ENCODE data around the gene LRP8. TPM values are rescaled to one million over a fixed set of nuclear protein-coding genes. Genes with fewer than 3 reads are reported as not detected.

Gene LRP8
- total RNA-seq, 5 donors from 2014 or later (not counting 1 experiment from before 2014, with no cell fraction given) = 8.9 to 21.5 (median 19.8) TPM

- DNase-seq (no peak), ATAC-seq (replicated peaks in 1 of 4) (no peak)
- Histone ChIP-seq H3K27ac (ENCODE audit: low read length) (no peak overlapping the region), H3K4me1 (ENCODE audit: control insufficient read depth in 1 of 2, extremely low read depth in 1 of 2, insufficient read depth in 2 of 2, low read length in 2 of 2) (peaks cover 0 to 3% of the 10 kb centered on the region in 2 experiments), H3K4me3 (ENCODE audit: control insufficient read depth in 1 of 2, extremely low read depth in 1 of 2, low read length in 1 of 2) (no peak overlapping the region), H3K9me3 (no peaks in the 10 kb centered on the region), H3K36me3 (ENCODE audit: control insufficient read depth in 2 of 2, extremely low read depth in 1 of 2, insufficient read depth in 1 of 2, low read length in 1 of 2) (no peaks in the 10 kb centered on the region), H3K27me3 (replicated peaks in 1 of 2; ENCODE audit: control insufficient read depth in 2 of 2, extremely low read depth in 1 of 2, insufficient read depth in 2 of 2, low read length in 1 of 2) (no peaks in the 10 kb centered on the region)
- WGBS (ENCODE audit: insufficient coverage) = 89% methylated on average over 9 of the region's 10 CpGs
- peaks cover 0 to 4% (median 0%) of the 10 kb centered on the region in 3 donors for H3K4me1 Mint-ChIP-seq
- no peaks in the 10 kb centered on the region for H3K9me3 Mint-ChIP-seq
- ChIA-PET CTCF (no interaction called here), POLR2A (interaction anchor here in 1 of 2 donors (0.5 kb wide), 1 partner anchor 20 kb away, joined by 3 read pairs; no protein-coding TSS in a partner anchor)
- H3K27me3 Mint-ChIP-seq = no peaks in the 10 kb centered on the region
- peaks cover 5% of the 10 kb centered on the region for H3K36me3 Mint-ChIP-seq
- no peak overlapping the region for H3K27ac Mint-ChIP-seq
- H3K4me3 Mint-ChIP-seq = no peak overlapping the region
Observed at GRCh38 chr1:53315456-53316423, 12.1 kb downstream of the LRP8 start.

GRCh38 chr1:53315046-53315445 lies 12.8 kb downstream of the LRP8 start:
- Histone ChIP-seq H3K4me3 (ENCODE audit: control insufficient read depth in 1 of 2, extremely low read depth in 1 of 2, low read length in 1 of 2) (no peak overlapping the region), H3K36me3 (ENCODE audit: control insufficient read depth in 2 of 2, extremely low read depth in 1 of 2, insufficient read depth in 1 of 2, low read length in 1 of 2) (no peaks in the 10 kb centered on the region), H3K27me3 (replicated peaks in 1 of 2; ENCODE audit: control insufficient read depth in 2 of 2, extremely low read depth in 1 of 2, insufficient read depth in 2 of 2, low read length in 1 of 2) (no peaks in the 10 kb centered on the region), H3K9me3 (no peaks in the 10 kb centered on the region), H3K27ac (ENCODE audit: low read length) (no peak overlapping the region), H3K4me1 (ENCODE audit: control insufficient read depth in 1 of 2, extremely low read depth in 1 of 2, insufficient read depth in 2 of 2, low read length in 2 of 2) (peaks cover 0 to 3% of the 10 kb centered on the region in 2 experiments)
- Mint-ChIP-seq H3K4me1 (peaks cover 0 to 4% (median 0%) of the 10 kb centered on the region in 3 donors), H3K27ac (no peak overlapping the region), H3K9me3 (no peaks in the 10 kb centered on the region), H3K27me3 (no peaks in the 10 kb centered on the region), H3K4me3 (no peak overlapping the region), H3K36me3 (peaks cover 5% of the 10 kb centered on the region)
- POLR2A ChIA-PET = no interaction called here
- CTCF ChIA-PET = no interaction called here
- WGBS (ENCODE audit: insufficient coverage) = no CpG with 5 or more reads among the region's 3 CpGs
- ATAC-seq (replicated peaks in 1 of 4) = no peak
- no peak for DNase-seq

GRCh38 chr1:53314606-53315005 lies 13.3 kb downstream of the LRP8 start:
- DNase-seq (no peak), ATAC-seq (replicated peaks in 1 of 4) (no peak)
- peaks cover 0 to 3% of the 10 kb centered on the region in 2 experiments for H3K4me1 ChIP-seq (ENCODE audit: control insufficient read depth in 1 of 2, extremely low read depth in 1 of 2, insufficient read depth in 2 of 2, low read length in 2 of 2)
- ChIA-PET CTCF (no interaction called here), POLR2A (no interaction called here)
- peaks cover 0 to 1% of the 10 kb centered on the region in 2 donors for H3K36me3 ChIP-seq (ENCODE audit: control insufficient read depth in 2 of 2, extremely low read depth in 1 of 2, insufficient read depth in 1 of 2, low read length in 1 of 2)
- WGBS (ENCODE audit: insufficient coverage) = no CpG with 5 or more reads among the region's 7 CpGs
- H3K9me3 ChIP-seq = no peaks in the 10 kb centered on the region
- Mint-ChIP-seq H3K9me3 (no peaks in the 10 kb centered on the region), H3K27ac (no peak overlapping the region), H3K4me1 (peaks cover 0 to 4% (median 0%) of the 10 kb centered on the region in 3 donors), H3K4me3 (no peak overlapping the region), H3K36me3 (peaks cover 5% of the 10 kb centered on the region), H3K27me3 (no peaks in the 10 kb centered on the region)
- H3K27me3 ChIP-seq (replicated peaks in 1 of 2; ENCODE audit: control insufficient read depth in 2 of 2, extremely low read depth in 1 of 2, insufficient read depth in 2 of 2, low read length in 1 of 2) = no peaks in the 10 kb centered on the region
- no peak overlapping the region for H3K27ac ChIP-seq (ENCODE audit: low read length)
- no peak overlapping the region for H3K4me3 ChIP-seq (ENCODE audit: control insufficient read depth in 1 of 2, extremely low read depth in 1 of 2, low read length in 1 of 2)

GRCh38 chr1:53314096-53314495 lies 13.8 kb downstream of the LRP8 start:
- H3K27ac ChIP-seq (ENCODE audit: low read length) = no peak overlapping the region
- DNase-seq (no peak), ATAC-seq (replicated peaks in 1 of 4) (no peak)
- H3K27me3 ChIP-seq (replicated peaks in 1 of 2; ENCODE audit: control insufficient read depth in 2 of 2, extremely low read depth in 1 of 2, insufficient read depth in 2 of 2, low read length in 1 of 2) = no peaks in the 10 kb centered on the region
- Mint-ChIP-seq H3K27me3 (no peaks in the 10 kb centered on the region), H3K4me3 (no peak overlapping the region), H3K36me3 (peaks cover 5% of the 10 kb centered on the region), H3K4me1 (peaks cover 0 to 4% (median 0%) of the 10 kb centered on the region in 3 donors), H3K27ac (no peak overlapping the region), H3K9me3 (no peaks in the 10 kb centered on the region)
- H3K36me3 ChIP-seq (ENCODE audit: control insufficient read depth in 2 of 2, extremely low read depth in 1 of 2, insufficient read depth in 1 of 2, low read length in 1 of 2) = peaks cover 0 to 5% of the 10 kb centered on the region in 2 donors
- H3K9me3 ChIP-seq = no peaks in the 10 kb centered on the region
- peaks cover 0 to 3% of the 10 kb centered on the region in 2 experiments for H3K4me1 ChIP-seq (ENCODE audit: control insufficient read depth in 1 of 2, extremely low read depth in 1 of 2, insufficient read depth in 2 of 2, low read length in 2 of 2)
- ChIA-PET POLR2A (no interaction called here), CTCF (interaction anchor here in 1 of 2 donors (0.5 kb wide), 1 partner anchor 1705 kb away, joined by 4 read pairs; no protein-coding TSS in a partner anchor)
- H3K4me3 ChIP-seq (ENCODE audit: control insufficient read depth in 1 of 2, extremely low read depth in 1 of 2, low read length in 1 of 2) = no peak overlapping the region
- WGBS (ENCODE audit: insufficient coverage) = 97% methylated on average over 6 of the region's 7 CpGs

- ATAC-seq (replicated peaks in 1 of 4) = no peak
- H3K36me3 ChIP-seq (ENCODE audit: control insufficient read depth in 2 of 2, extremely low read depth in 1 of 2, insufficient read depth in 1 of 2, low read length in 1 of 2) = peaks cover 0 to 5% of the 10 kb centered on the region in 2 donors
- CTCF ChIA-PET = interaction anchor here in 1 of 2 donors (0.5 kb wide), 1 partner anchor 1704 kb away, joined by 4 read pairs; no protein-coding TSS in a partner anchor
- no peak overlapping the region for H3K27ac Mint-ChIP-seq
- no peak overlapping the region for H3K4me3 ChIP-seq (ENCODE audit: control insufficient read depth in 1 of 2, extremely low read depth in 1 of 2, low read length in 1 of 2)
- H3K9me3 ChIP-seq = no peaks in the 10 kb centered on the region
- no peaks in the 10 kb centered on the region for H3K27me3 ChIP-seq (replicated peaks in 1 of 2; ENCODE audit: control insufficient read depth in 2 of 2, extremely low read depth in 1 of 2, insufficient read depth in 2 of 2, low read length in 1 of 2)
- H3K27ac ChIP-seq (ENCODE audit: low read length) = no peak overlapping the region
- H3K4me1 Mint-ChIP-seq = peaks cover 0 to 4% (median 0%) of the 10 kb centered on the region in 3 donors
- POLR2A ChIA-PET = no interaction called here
- peaks cover 5% of the 10 kb centered on the region for H3K36me3 Mint-ChIP-seq
- WGBS (ENCODE audit: insufficient coverage) = 96% methylated on average over 5 of the region's 5 CpGs
- H3K4me3 Mint-ChIP-seq = no peak overlapping the region
- DNase-seq = no peak
- H3K9me3 Mint-ChIP-seq = no peaks in the 10 kb centered on the region
- no peaks in the 10 kb centered on the region for H3K27me3 Mint-ChIP-seq
- H3K4me1 ChIP-seq (ENCODE audit: control insufficient read depth in 1 of 2, extremely low read depth in 1 of 2, insufficient read depth in 2 of 2, low read length in 2 of 2) = peaks cover 0 to 3% of the 10 kb centered on the region in 2 experiments
Observed at GRCh38 chr1:53313556-53313955, 14.3 kb downstream of the LRP8 start.

DNA sequence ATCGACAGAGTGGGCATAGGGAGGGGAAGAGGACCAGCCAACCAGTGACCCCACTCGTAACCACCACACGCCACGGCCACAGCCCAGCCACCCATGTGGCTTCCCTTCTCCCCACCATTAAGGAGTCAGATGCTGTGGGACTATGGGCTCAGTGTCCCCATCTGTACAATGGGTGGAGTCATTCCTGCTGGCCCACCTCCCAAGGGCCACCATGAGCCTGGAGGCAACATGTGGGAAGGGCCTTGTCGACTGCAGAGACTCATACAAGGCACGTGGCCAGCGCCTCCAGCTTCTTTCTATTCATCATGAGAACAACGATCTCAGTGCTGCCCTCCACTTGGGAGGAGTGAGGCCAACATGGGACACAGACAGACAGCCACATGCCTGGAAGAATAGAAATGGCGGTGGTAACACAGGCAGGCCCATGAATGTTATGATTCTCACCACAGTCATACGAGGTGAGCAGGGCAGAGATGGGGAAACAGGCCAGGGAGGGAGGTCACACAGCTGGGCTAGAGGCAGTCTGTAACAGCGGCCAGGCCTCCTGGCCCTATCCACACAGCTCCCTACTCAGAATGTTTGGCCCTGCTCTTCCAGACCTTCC lies 16.1 kb downstream of the LRP8 start:
- peaks cover 0 to 3% of the 10 kb centered on the region in 2 experiments for H3K4me1 ChIP-seq (ENCODE audit: control insufficient read depth in 1 of 2, extremely low read depth in 1 of 2, insufficient read depth in 2 of 2, low read length in 2 of 2)

More for the DNA sequence above, 16.1 kb downstream of the LRP8 start:
- Mint-ChIP-seq H3K36me3 (peaks cover 5% of the 10 kb centered on the region), H3K9me3 (no peaks in the 10 kb centered on the region), H3K4me1 (peaks cover 1 to 6% (median 5%) of the 10 kb centered on the region in 3 donors), H3K27me3 (no peaks in the 10 kb centered on the region), H3K4me3 (no peak overlapping the region), H3K27ac (no peak overlapping the region)
- Histone ChIP-seq H3K4me3 (ENCODE audit: control insufficient read depth in 1 of 2, extremely low read depth in 1 of 2, low read length in 1 of 2) (no peak overlapping the region), H3K27ac (ENCODE audit: low read length) (no peak overlapping the region), H3K36me3 (ENCODE audit: control insufficient read depth in 2 of 2, extremely low read depth in 1 of 2, insufficient read depth in 1 of 2, low read length in 1 of 2) (peaks cover 0 to 5% of the 10 kb centered on the region in 2 donors), H3K9me3 (no peaks in the 10 kb centered on the region), H3K27me3 (replicated peaks in 1 of 2; ENCODE audit: control insufficient read depth in 2 of 2, extremely low read depth in 1 of 2, insufficient read depth in 2 of 2, low read length in 1 of 2) (no peaks in the 10 kb centered on the region)
- 84% methylated on average over 7 of the region's 11 CpGs for WGBS (ENCODE audit: insufficient coverage)
- ChIA-PET POLR2A (no interaction called here), CTCF (no interaction called here)
- no peak for DNase-seq
- no peak for ATAC-seq (replicated peaks in 1 of 4)
